G401.6 (cell line): ENCODE measurements around the gene NKX2-2.
"Not testable (repeated sequence)": the region's sequence is repeated elsewhere in the genome, so short reads cannot be mapped to it uniquely, and the experiment has no call there.

Experiments
- FAIRE-seq: peaks from 2 replicates; lab custom pipeline; 2012; peaks lifted over from hg19 to GRCh38; lab: Jason Lieb, UNC

The NKX2-2 gene

DNA sequence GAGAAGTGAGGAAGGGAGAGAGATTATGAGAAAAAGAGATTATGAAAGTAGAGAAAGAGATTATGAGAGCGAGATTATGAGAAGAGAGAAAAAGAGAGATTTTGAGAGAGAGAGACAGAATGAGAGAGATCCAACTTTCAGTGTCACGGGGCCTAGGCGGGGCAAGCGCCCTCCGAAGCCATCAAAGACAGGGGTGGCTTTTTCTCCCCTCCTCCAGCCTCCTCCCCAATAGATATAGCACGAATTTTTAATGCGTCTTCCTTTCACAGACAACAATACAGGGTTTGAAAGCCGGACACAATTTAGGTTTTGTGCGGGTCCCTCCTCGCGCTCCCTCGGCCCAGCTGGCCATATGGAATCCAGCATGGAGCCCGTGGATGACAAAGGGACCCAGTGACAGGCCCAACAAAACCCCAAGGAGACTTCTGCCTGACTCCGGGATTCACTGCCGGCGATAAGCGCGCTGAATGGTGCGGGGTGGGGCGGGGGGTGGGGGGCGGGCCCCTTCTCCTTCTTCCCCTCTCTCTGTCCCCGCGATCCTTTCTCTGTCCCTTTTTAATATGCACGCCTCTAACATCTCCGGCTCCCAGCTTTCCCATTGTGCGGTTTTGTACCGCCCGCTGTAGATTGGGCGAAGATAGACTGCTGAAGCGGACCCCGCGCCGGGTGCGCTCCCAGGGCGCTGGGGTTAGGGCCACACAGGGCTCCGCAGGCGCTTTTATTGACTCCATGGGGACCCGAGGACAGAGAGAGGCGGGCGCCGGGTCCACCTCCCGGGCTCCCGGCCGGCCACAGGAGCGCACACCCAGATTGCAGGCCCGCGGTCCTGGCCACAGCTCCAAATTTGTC, 5.4 kb downstream of the NKX2-2 start:
- no peak for FAIRE-seq

- no peak for FAIRE-seq
These were observed 6.2 kb downstream of the NKX2-2 start for GRCh38 chr20:21507400-21508229.

DNA sequence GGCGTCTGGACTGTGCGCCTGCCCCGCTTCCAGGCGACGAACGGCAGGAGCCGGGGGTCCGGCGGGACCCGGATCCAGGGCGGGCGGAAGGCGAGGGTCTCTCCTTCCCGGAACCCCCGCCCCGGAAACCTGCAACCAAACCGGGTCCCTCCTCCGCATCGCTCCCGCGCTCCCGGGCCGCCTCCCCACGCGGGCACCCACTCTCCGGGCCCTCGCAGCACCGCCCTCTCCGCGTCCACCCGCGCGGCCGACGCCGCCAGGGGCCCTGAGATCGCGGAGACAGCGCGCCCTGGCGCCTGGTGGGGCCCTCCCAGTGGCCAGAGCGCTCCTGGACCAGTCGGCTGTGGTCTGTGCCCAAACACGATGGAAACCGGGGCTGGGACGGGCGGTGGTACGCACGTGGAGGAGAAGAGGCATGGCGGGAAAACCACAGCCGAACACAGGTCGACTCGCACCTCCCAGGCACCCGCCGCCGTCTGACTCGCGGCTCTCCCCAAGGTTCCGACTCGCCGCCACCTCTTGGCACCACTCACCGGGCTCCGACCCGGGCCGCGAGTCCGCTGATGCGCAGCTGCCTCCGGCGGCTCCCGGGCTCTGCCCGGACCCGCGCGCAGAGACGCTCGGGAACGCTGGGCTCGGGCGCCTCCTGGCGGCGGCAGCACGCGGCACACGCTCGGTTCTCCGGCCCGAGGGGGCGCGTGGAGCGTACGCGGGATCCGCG, 7.9 kb downstream of the NKX2-2 start:
- no peak for FAIRE-seq

GRCh38 chr20:21505161-21505809, 8.6 kb downstream of the NKX2-2 start:
- FAIRE-seq = no peak

- no peak for FAIRE-seq
These were observed 9.5 kb downstream of the NKX2-2 start for GRCh38 chr20:21504323-21504722.

DNA sequence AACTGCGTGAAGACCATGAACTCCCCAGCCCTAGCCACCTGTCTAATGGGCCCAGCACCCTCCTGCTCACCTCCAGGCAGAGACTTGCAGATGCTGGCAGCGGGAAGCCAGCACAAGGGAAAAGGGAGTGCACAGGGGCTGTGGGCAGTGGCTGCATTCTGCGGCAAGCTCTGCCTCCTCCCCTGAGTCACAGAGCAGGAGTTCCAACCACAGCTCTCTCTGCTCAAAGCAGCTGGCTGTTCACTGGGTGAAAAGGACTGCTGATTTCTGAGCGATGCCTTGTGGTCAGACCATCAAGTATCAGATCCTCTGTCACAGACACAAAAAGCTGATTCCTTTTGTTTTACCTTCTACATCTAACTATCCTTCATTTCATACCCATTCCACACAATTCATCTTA, 10.5 kb downstream of the NKX2-2 start:
- FAIRE-seq = no peak

DNA sequence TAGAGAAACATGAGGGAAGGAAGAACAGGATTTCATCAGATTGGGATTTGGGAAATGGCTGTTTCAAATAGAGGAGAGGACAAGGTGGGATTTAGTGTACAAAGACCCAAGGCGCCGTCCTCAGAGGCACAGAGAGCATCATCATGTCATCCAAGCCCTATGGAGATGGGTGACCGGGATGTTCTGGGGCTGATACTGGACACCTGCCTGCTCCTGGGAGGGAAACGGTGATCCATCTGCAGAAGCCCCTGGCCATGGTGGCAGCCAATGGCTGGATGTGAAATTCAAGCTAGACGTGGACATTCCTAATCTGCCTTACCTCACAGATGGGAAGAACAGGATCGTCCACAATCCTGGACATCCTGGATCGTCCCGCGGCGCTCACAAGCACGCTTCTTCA, 12.7 kb downstream of the NKX2-2 start:
- no peak for FAIRE-seq

DNA sequence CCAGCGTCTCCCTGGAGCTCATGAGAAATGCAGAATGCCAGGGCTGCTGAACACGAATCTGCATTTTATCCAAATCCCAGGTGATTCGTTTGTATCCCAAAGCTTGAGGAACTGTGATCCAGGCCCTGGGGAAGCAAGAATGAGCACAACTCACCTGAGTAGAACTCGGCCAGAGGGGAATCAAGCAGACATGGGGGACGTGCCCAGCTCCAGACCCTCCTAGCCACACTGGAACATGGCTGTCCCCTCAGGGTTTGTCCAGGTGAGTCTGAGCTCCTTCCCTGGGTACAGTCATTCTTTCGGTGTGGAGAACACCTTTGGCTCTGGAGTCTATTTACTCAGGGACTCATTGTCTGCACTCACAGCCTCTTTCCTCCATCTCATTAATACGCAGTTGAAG, 13.3 kb downstream of the NKX2-2 start:
- no peak for FAIRE-seq

- FAIRE-seq = no peak
These were observed 14.2 kb downstream of the NKX2-2 start for GRCh38 chr20:21499641-21500040.

DNA sequence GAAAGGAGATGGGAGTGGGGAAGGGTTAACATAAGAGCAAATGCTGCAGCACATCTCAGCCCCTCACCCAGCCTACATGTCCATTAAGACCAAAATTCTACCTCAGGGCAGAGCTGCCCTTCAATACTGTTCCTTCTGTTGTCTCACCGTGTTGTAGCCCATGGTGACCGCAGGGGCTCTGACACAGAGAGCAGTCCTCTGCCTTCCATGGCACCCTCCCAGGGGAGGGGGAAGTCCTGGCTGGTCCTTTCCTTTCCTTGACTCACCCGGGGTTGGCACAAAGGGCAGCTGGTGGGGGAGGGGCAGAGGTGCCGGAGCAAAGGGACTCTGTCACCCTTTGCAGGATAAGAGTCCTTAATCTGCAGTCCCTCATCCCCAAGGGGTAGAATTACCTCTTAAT, 15.2 kb downstream of the NKX2-2 start:
- FAIRE-seq = no peak

GRCh38 chr20:21498195-21498594, 15.7 kb downstream of the NKX2-2 start:
- no peak for FAIRE-seq

GRCh38 chr20:21496452-21496851, 17.4 kb downstream of the NKX2-2 start:
- no peak for FAIRE-seq

- FAIRE-seq = no peak
These were observed 20.8 kb downstream of the NKX2-2 start for GRCh38 chr20:21493049-21493448.

DNA sequence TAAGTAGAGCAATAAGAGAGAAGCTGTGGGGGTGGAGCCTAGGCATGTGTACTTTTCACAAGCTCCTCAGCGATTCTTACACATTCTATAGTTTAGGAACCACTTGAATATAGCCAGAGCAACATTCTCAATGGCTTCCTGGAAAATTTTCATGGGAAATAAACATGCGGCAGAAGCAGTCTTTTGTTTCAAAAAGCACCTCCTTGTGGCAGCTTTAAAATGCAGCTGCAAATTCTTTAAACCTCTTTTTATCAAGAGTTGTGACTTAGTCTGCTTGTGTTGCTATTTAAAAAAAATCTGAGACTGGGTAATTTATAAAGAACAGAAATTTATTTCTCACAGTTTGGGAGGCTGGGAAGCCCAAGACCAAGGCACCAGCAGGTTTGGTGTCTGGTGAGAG, 23.8 kb downstream of the NKX2-2 start:
- FAIRE-seq = no peak

DNA sequence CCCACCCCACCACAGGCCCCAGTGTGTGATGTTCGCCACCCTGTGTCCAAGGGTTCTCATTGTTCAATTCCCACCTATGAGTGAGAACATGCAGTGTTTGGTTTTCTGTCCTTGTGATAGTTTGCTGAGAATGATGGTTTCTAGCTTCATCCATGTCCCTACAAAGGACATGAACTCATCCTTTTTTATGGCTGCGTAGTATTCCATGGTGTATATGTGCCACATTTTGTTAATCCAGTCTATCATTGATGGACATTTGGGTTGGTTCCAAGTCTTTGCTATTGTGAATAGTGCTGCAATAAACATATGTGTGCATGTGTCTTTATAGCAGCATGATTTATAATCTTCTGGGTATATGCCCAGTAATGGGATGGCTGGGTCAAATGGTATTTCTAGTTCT, 33.7 kb downstream of the NKX2-2 start:
- not testable (repeated sequence) for FAIRE-seq

GRCh38 chr20:21465799-21466198, 48.1 kb downstream of the NKX2-2 start:
- FAIRE-seq = no peak

- FAIRE-seq = no peak
These were observed 48.9 kb downstream of the NKX2-2 start for GRCh38 chr20:21464916-21465315.
